RWPE2 (cell line): ENCODE data around the gene PLCH2.

Experiments
- ATAC-seq: fragments of 200-7000 bp; cut with Tn5 transposase; 3 replicates; pipeline ENCODE4 v1.9.1; 2021; ENCODE audit warnings: low read depth
- DNase-seq: peaks from one replicate; pipeline ENCODE4 v3.0.0-alpha.2; 2020; ENCODE audit warnings: low spot score
- H3K27ac ChIP-seq: fragments of 450-650 bp; 2 replicates; pipeline ENCODE4 v1.5.1; 2017; ENCODE audit warnings: mild to moderate bottlenecking; ENCODE audit not compliant: poor library complexity, severe bottlenecking
- H3K27me3 ChIP-seq: fragments of 250-450 bp; sonication (Bioruptor Pico); 2 replicates; pipeline ENCODE4 v1.5.1; 2021; ENCODE audit warnings: mild to moderate bottlenecking, moderate library complexity; ENCODE audit not compliant: insufficient read depth, poor library complexity, severe bottlenecking
- H3K36me3 ChIP-seq: fragments of 250-450 bp; sonication (Bioruptor Pico); 2 replicates; pipeline ENCODE4 v1.5.1; 2020; ENCODE audit warnings: low read depth, mild to moderate bottlenecking, moderate library complexity
- H3K4me1 ChIP-seq: fragments of 250-450 bp; sonication (Bioruptor Pico); 2 replicates; pipeline ENCODE4 v1.5.1; 2021; ENCODE audit warnings: mild to moderate bottlenecking, moderate library complexity; ENCODE audit not compliant: insufficient read depth, poor library complexity, severe bottlenecking
- H3K4me3 ChIP-seq: fragments of 250-450 bp; sonication (Bioruptor Pico); 2 replicates; pipeline ENCODE4 v1.5.1; 2021; ENCODE audit warnings: mild to moderate bottlenecking, moderate library complexity; ENCODE audit not compliant: severe bottlenecking
- H3K9me3 ChIP-seq: fragments of 250-450 bp; sonication (Bioruptor Pico); 2 replicates; pipeline ENCODE4 v1.5.1; 2021; ENCODE audit warnings: mild to moderate bottlenecking, moderate library complexity; ENCODE audit not compliant: severe bottlenecking
- TF ChIP-seq, protein P1 (sequence below): fragments of 450-650 bp; IDR thresholded peaks from one replicate; pipeline ENCODE4 v1.5.1; 2017; ENCODE audit warnings: mild to moderate bottlenecking, moderate library complexity; ENCODE audit not compliant: poor library complexity, severe bottlenecking

PLCH2 gene

GRCh38 chr1:2508751-2509150, 32.7 kb downstream of the PLCH2 start:
- ATAC-seq (no peak), DNase-seq (no peak)
- Histone ChIP-seq H3K4me1 (no peaks in the 10 kb centered on the region), H3K4me3 (no peak overlapping the region), H3K27me3 (no peaks in the 10 kb centered on the region), H3K27ac (no peak overlapping the region), H3K9me3 (no peaks in the 10 kb centered on the region), H3K36me3 (peaks cover 51% of the 10 kb centered on the region)
- TF ChIP-seq, protein P1, sequence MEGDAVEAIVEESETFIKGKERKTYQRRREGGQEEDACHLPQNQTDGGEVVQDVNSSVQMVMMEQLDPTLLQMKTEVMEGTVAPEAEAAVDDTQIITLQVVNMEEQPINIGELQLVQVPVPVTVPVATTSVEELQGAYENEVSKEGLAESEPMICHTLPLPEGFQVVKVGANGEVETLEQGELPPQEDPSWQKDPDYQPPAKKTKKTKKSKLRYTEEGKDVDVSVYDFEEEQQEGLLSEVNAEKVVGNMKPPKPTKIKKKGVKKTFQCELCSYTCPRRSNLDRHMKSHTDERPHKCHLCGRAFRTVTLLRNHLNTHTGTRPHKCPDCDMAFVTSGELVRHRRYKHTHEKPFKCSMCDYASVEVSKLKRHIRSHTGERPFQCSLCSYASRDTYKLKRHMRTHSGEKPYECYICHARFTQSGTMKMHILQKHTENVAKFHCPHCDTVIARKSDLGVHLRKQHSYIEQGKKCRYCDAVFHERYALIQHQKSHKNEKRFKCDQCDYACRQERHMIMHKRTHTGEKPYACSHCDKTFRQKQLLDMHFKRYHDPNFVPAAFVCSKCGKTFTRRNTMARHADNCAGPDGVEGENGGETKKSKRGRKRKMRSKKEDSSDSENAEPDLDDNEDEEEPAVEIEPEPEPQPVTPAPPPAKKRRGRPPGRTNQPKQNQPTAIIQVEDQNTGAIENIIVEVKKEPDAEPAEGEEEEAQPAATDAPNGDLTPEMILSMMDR = no peak

DNA sequence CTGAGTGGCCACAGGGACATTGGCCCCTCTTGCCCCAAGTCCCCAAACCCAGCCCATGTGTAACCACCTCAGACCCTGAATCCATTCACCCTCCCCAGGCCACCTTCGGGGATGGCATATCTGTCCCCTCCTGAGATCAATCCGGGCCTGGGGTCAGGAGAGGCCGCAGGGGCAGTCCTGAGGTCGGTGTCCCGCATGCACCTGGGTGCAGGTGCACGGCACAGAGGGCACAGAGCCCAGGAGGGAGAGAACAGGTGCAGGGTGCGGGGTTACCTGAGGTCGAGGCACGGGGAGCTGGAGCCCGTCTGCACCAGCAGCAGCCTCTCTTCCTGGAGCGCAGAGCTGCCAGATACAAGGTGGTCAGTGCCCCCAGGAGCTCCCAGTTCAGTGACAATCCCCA, 33.5 kb downstream of the PLCH2 start:
- Histone ChIP-seq H3K4me1 (no peaks in the 10 kb centered on the region), H3K27me3 (no peaks in the 10 kb centered on the region), H3K36me3 (peaks cover 56% of the 10 kb centered on the region), H3K9me3 (no peaks in the 10 kb centered on the region), H3K27ac (no peak overlapping the region), H3K4me3 (no peak overlapping the region)
- ATAC-seq (no peak), DNase-seq (no peak)
- TF ChIP-seq, protein P1 = no peak

GRCh38 chr1:2510366-2511155, 34.5 kb downstream of the PLCH2 start:
- Histone ChIP-seq H3K27ac (no peak overlapping the region), H3K27me3 (no peaks in the 10 kb centered on the region), H3K4me3 (no peak overlapping the region), H3K36me3 (peaks cover 64% of the 10 kb centered on the region), H3K9me3 (no peaks in the 10 kb centered on the region), H3K4me1 (no peaks in the 10 kb centered on the region)
- ATAC-seq = no peak
- DNase-seq = no peak
- TF ChIP-seq, protein P1 = no peak

DNA sequence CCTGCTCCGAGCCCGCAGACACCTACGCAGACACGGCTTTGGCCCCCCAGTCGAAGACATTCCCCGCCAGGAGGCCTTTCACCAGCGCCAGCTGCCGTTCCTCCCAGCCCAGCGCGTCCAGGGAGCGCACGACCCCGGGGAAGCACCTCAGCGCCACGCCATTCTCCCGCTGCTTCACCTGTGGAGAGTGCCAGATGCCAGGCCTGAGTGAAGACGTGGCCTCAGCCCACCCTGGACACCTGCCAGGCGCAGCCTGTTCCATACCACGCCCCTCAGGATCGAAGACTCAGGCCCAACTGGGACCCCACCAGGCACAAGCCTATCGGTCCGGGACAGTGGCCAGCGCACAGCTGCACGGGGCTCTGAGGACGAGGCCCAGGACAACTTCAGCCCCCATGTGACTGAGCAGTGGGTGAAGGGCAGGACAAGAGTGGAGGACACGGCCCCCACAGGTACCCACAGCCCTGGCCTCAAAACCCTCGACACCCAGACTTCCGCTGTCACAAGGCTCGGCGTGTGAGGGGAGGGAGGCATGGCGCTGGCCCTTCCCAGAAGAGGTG, 36.9 kb downstream of the PLCH2 start:
- H3K4me3 ChIP-seq = no peak overlapping the region
- H3K27ac ChIP-seq = no peak overlapping the region
- H3K27me3 ChIP-seq = no peaks in the 10 kb centered on the region
- DNase-seq = no peak
- H3K9me3 ChIP-seq = no peaks in the 10 kb centered on the region
- no peak for ATAC-seq
- no peaks in the 10 kb centered on the region for H3K4me1 ChIP-seq
- TF ChIP-seq, protein P1 = no peak
- H3K36me3 ChIP-seq = peaks cover 77% of the 10 kb centered on the region
